Peyer's patch (tissue), 4 donors: ENCODE measurements around the gene TMEM178B.

Experiments
- CTCF ChIP-seq, 6 experiments: fragments of 450-650 bp in 4 of 6; fragments of 200-600 bp in 2 of 6; sonication (generic) in 1 of 6; IDR thresholded peaks; one replicate each; pipeline ENCODE4 v1.5.1; 2017 to 2019; ENCODE audit warnings: antibody characterized with exemption in 6 of 6, mild to moderate bottlenecking in 3 of 6, moderate library complexity in 1 of 6
- POLR2A ChIP-seq, 2 donors: fragments of 450-650 bp; IDR thresholded peaks; one replicate each; pipeline ENCODE4 v1.5.1; 2017; ENCODE audit warnings: antibody characterized with exemption in 2 of 2, mild to moderate bottlenecking in 2 of 2, moderate library complexity in 2 of 2

- TF ChIP-seq CTCF (IDR thresholded peaks at IDR 0.05) (no peak), POLR2A (IDR thresholded peaks at IDR 0.05) (no peak)
These were observed 286.9 kb downstream of the TMEM178B start for GRCh38 chr7:141360803-141361202.
